ENCODE measurements around the gene EMC9. TPM values are rescaled to one million over a fixed set of nuclear protein-coding genes. Genes with fewer than 3 reads are reported as not detected.

EMC9 gene, protein sequence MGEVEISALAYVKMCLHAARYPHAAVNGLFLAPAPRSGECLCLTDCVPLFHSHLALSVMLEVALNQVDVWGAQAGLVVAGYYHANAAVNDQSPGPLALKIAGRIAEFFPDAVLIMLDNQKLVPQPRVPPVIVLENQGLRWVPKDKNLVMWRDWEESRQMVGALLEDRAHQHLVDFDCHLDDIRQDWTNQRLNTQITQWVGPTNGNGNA
- polyA plus RNA-seq (9.5 to 14.2 TPM (median 11.0 TPM) in 3 replicates), polyA minus RNA-seq (4.1 to 5.1 TPM (median 5.0 TPM) in 3 replicates)
- 10.6 TPM for polyA plus RNA-seq (2011; ENCODE audit: low read depth)
- 4.8 and 7.9 TPM in 2 replicates for polyA plus RNA-seq (2011; cell fraction: cytosol; rRNA removed)
- polyA plus RNA-seq (2011; cell fraction: nucleus; rRNA removed) = 9.9 and 11.8 TPM in 2 replicates
- 14.9 and 21.0 TPM in 2 replicates for polyA plus RNA-seq (2012; ENCODE audit: low replicate concordance)
- 3.6 TPM for polyA minus RNA-seq (2011; cell fraction: cytosol; rRNA and poly(A)+ RNA removed)
- polyA minus RNA-seq (2011; cell fraction: nucleus; rRNA and poly(A)+ RNA removed) = 0.74 and 1.1 TPM in 2 replicates

DNA sequence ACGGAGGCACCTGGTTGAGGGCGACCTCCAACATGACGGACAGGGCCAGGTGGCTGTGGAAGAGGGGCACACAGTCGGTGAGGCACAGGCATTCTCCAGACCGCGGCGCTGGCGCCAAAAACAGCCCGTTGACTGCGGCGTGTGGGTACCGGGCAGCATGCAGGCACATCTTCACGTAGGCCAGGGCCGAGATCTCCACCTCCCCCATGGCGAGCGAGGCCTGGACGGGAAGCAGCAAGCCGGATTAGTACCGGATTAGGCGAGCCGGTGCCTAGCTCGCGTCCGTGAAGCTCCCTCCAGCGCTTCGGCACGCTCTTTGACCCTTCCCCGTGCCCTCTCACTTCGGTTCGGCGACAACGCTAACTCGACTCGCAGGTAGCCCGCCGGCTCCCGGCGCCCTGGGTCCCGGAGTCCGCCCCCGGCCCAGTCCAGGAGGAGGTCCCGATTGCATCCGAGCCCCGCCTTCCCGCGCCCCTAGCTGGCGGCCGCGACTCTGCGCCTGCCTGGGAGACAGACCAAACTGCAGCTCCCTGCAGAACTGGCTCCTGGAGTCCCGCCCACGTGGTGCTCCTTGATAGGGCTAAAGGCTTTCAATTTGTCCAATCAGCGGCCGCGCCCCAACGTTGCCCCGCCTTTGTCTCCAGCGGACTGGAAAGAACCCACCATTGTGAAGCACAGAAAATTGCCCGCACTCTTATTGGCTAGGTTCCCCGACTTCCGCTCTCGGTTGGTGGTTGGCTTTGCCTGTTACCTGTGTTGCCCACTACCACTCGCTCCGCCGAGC, at the start of gene EMC9:
EMC9 (minus strand) TSS at position 495 of the 784 bp plus-strand sequence; CDS start at position 208, 287 bp downstream.
- DNase-seq (ENCODE audit: low read depth, low spot score) (peak; percentile 97), FAIRE-seq (no peak)
- Histone ChIP-seq H3K9me1 (ENCODE audit: control insufficient read depth, extremely low read depth, insufficient read depth, low read length) (peaks cover 4% of the 10 kb centered on the region), H3K4me3 (ENCODE audit: control insufficient read depth in 2 of 3, extremely low read depth in 1 of 3, insufficient read depth in 2 of 3, low read depth in 1 of 3, low read length in 3 of 3) (peak within 1 kb of the TSS; percentile 78 to 92 (median 83)), H3K4me1 (ENCODE audit: control insufficient read depth, extremely low read depth, insufficient read depth, low read length) (peaks cover 29% of the 10 kb centered on the region), H3K4me2 (ENCODE audit: control insufficient read depth, extremely low read depth, insufficient read depth, low read depth, low read length) (peak within 1 kb of the TSS; percentile 93), H2AFZ (ENCODE audit: control insufficient read depth, low read length) (peak within 1 kb of the TSS; percentile 88), H3K9ac (ENCODE audit: control insufficient read depth, extremely low read depth, insufficient read depth, low read length) (peak within 1 kb of the TSS; percentile 83), H3K9me3 (ENCODE audit: control insufficient read depth, low read depth, low read length) (no peaks in the 10 kb centered on the region), H3K27me3 (ENCODE audit: control insufficient read depth, extremely low read depth, insufficient read depth, low read length) (no peaks in the 10 kb centered on the region), H3K36me3 (ENCODE audit: control insufficient read depth in 2 of 2, extremely low read depth in 1 of 2, insufficient read depth in 2 of 2, low read length in 2 of 2) (peaks cover 17 to 30% of the 10 kb centered on the region in 2 experiments), H4K20me1 (ENCODE audit: control insufficient read depth, extremely low read depth, insufficient read depth, low read length) (no peaks in the 10 kb centered on the region), H3K27ac (ENCODE audit: control insufficient read depth, insufficient read depth, low read length) (peak within 1 kb of the TSS; percentile 66), H3K79me2 (ENCODE audit: control insufficient read depth, insufficient read depth, low read length) (peaks cover 53% of the 10 kb centered on the region)
- dilution Hi-C loops (cut with MboI; ENCODE audit: extremely low pct_ligation_motif_present, low sequenced_read_pairs) = no loop called here
- no peak for TF ChIP-seq EZH2 (IDR thresholded peaks at IDR 0.05; ENCODE audit: low read length)
- TF ChIP-seq, protein P1, sequence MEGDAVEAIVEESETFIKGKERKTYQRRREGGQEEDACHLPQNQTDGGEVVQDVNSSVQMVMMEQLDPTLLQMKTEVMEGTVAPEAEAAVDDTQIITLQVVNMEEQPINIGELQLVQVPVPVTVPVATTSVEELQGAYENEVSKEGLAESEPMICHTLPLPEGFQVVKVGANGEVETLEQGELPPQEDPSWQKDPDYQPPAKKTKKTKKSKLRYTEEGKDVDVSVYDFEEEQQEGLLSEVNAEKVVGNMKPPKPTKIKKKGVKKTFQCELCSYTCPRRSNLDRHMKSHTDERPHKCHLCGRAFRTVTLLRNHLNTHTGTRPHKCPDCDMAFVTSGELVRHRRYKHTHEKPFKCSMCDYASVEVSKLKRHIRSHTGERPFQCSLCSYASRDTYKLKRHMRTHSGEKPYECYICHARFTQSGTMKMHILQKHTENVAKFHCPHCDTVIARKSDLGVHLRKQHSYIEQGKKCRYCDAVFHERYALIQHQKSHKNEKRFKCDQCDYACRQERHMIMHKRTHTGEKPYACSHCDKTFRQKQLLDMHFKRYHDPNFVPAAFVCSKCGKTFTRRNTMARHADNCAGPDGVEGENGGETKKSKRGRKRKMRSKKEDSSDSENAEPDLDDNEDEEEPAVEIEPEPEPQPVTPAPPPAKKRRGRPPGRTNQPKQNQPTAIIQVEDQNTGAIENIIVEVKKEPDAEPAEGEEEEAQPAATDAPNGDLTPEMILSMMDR (optimal IDR thresholded peaks at IDR 0.05 in 1 of 3, IDR thresholded peaks at IDR 0.05 in 1 of 3, conservative IDR thresholded peaks at IDR 0.05 in 1 of 3; ENCODE audit: extremely low read depth in 1 of 3, insufficient read depth in 2 of 3, low read length in 3 of 3) = peak; percentile 4 to 62 (median 25)

DNA sequence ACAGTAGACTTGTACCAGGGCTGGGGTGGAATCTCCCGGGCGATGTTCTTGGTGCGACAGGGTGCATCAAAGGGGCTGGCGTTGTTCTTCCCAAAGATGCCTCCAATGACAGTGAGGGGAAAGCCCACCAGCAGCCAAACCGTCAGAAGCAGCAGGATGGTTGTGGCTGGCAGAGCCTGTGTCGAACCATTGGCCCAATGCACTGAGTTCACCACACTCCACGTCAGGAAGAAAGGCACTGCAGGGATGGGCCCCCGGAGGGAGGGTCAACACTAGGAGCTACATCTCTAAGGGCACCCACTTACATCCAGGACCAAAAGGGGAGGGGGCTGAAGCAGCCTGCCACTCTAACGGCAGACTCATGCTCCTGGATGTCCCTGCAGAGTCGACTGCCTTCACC, 49.0 kb upstream of the EMC9 start:
- no peak overlapping the region for H2AFZ ChIP-seq (ENCODE audit: control insufficient read depth, low read length)
- no peak overlapping the region for H3K4me2 ChIP-seq (ENCODE audit: control insufficient read depth, extremely low read depth, insufficient read depth, low read depth, low read length)
- no peak overlapping the region for H3K27ac ChIP-seq (ENCODE audit: control insufficient read depth, insufficient read depth, low read length)
- FAIRE-seq = no peak
- dilution Hi-C loops (cut with MboI; ENCODE audit: extremely low pct_ligation_motif_present, low sequenced_read_pairs) = no loop called here
- no peaks in the 10 kb centered on the region for H3K9me1 ChIP-seq (ENCODE audit: control insufficient read depth, extremely low read depth, insufficient read depth, low read length)
- peaks cover 23% of the 10 kb centered on the region for H3K4me1 ChIP-seq (ENCODE audit: control insufficient read depth, extremely low read depth, insufficient read depth, low read length)
- peaks cover 30 to 40% of the 10 kb centered on the region in 2 experiments for H3K36me3 ChIP-seq (ENCODE audit: control insufficient read depth in 2 of 2, extremely low read depth in 1 of 2, insufficient read depth in 2 of 2, low read length in 2 of 2)
- DNase-seq (ENCODE audit: low read depth, low spot score) = no peak
- peaks cover 4% of the 10 kb centered on the region for H4K20me1 ChIP-seq (ENCODE audit: control insufficient read depth, extremely low read depth, insufficient read depth, low read length)
- TF ChIP-seq EZH2 (IDR thresholded peaks at IDR 0.05; ENCODE audit: low read length) = no peak
- TF ChIP-seq, protein P1 (optimal IDR thresholded peaks at IDR 0.05 in 1 of 3, IDR thresholded peaks at IDR 0.05 in 1 of 3, conservative IDR thresholded peaks at IDR 0.05 in 1 of 3; ENCODE audit: extremely low read depth in 1 of 3, insufficient read depth in 2 of 3, low read length in 3 of 3) = no peak
- peaks cover 42% of the 10 kb centered on the region for H3K79me2 ChIP-seq (ENCODE audit: control insufficient read depth, insufficient read depth, low read length)
- H3K9ac ChIP-seq (ENCODE audit: control insufficient read depth, extremely low read depth, insufficient read depth, low read length) = no peak overlapping the region
- H3K9me3 ChIP-seq (ENCODE audit: control insufficient read depth, low read depth, low read length) = no peaks in the 10 kb centered on the region
- H3K4me3 ChIP-seq (ENCODE audit: control insufficient read depth in 2 of 3, extremely low read depth in 1 of 3, insufficient read depth in 2 of 3, low read depth in 1 of 3, low read length in 3 of 3) = no peak overlapping the region
- H3K27me3 ChIP-seq (ENCODE audit: control insufficient read depth, extremely low read depth, insufficient read depth, low read length) = no peaks in the 10 kb centered on the region
